Choroid plexus epithelial cell (primary cell): ENCODE results near the gene PFDN4.
A peak's percentile ranks its signal among the peaks of the same experiment; 100 is the strongest.

ENCODE experiments used
- DNase-seq: peaks from one replicate; pipeline ENCODE4 v3.0.0-alpha.2; 2010; ENCODE audit warnings: low read depth
- H3K4me3 ChIP-seq: 2 replicates; pipeline ENCODE4 v1.5.1; 2011; ENCODE audit warnings: low read depth, mild to moderate bottlenecking, control low read depth, low read length, moderate library complexity
- CTCF ChIP-seq: conservative IDR thresholded peaks from 2 replicates; pipeline ENCODE4 v1.5.1; 2011; ENCODE audit warnings: low read depth, mild to moderate bottlenecking, control low read depth, inconsistent platforms, low read length, moderate library complexity

Gene PFDN4

DNA sequence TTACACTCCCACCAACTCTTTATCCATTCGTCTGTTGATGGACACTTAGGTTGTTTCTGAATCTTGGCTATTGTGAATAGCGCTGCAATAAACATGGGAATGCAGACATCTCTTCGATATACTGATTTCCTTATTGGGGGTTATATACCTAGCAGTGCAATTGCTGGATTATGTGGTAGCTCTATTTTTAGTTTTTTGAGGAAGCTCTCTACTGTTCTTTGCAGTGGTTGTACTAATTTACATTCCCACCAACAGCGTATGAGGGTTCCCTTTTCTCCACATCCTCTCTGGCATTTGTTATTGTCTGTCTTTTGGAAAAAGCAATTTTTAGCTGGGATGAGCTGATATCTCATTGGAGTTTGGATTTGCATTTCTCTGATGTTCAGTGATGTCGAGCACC lies 4.6 kb upstream of the PFDN4 start:
- no peak for TF ChIP-seq CTCF
- DNase-seq = no peak
- no peak overlapping the region for H3K4me3 ChIP-seq

GRCh38 chr20:54204063-54204462 lies 3.8 kb upstream of the PFDN4 start:
- TF ChIP-seq CTCF = no peak
- DNase-seq = no peak
- no peak overlapping the region for H3K4me3 ChIP-seq

DNA sequence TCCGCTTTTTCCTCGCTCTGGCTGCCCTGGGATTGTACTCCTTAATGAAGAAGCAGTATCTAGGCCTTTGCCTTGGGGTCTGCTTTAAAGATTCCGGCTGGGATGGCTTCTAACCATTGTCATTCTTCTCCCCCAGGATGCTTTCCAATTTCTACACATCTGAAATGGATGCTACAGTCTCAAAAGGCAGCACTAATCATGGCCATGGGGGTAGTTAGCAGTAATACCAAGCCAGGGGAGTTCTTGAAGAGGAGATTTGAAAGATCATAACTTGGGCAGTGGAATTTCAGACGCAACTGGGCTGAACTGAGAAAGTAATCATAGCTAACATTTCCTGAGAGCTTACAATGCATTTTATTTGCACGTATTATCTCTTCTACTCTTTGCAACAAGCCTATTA lies 3.4 kb upstream of the PFDN4 start:
- DNase-seq = no peak
- TF ChIP-seq CTCF = no peak
- no peak overlapping the region for H3K4me3 ChIP-seq

DNA sequence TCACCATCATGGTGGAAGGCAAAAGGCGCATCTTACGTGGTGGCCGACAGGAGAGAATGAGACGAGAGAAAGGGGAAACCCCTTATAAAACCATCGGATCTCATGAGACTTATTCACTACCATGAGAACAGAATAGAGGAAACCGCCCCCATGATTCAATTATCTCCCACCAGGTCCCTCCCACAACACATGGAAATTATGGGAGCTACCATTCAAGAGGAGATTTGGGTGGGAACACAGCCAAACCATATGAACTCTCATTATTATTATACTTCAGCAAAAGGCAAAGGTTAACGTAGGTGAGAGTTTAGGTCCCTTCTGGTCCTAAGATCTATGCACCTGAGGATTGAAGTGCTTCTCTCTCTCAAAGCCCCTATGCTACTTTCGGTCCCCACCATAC lies 2.4 kb upstream of the PFDN4 start:
- DNase-seq = no peak
- no peak overlapping the region for H3K4me3 ChIP-seq
- TF ChIP-seq CTCF = no peak

GRCh38 chr20:54207053-54207742 lies 689 bp upstream of the PFDN4 start:
- peak overlapping the region; percentile 90 for H3K4me3 ChIP-seq
- TF ChIP-seq CTCF = no peak
- no peak for DNase-seq

- H3K4me3 ChIP-seq = peak overlapping the region; percentile 90
- TF ChIP-seq CTCF = no peak
- DNase-seq = peak; percentile 79
Measured at GRCh38 chr20:54208548-54209176, 775 bp downstream of the PFDN4 start.
